Neuron (in vitro differentiated cells): ENCODE measurements around the gene TNFRSF19.
"Not testable (repeated sequence)": the region's sequence is repeated elsewhere in the genome, so short reads cannot be mapped to it uniquely, and the experiment has no call there.

Experiments
- H2AFZ ChIP-seq: one replicate; pipeline ENCODE4 v1.6.1; 2013; ENCODE audit warnings: low read depth, mild to moderate bottlenecking, inconsistent platforms, low read length, moderate library complexity
- H3K27me3 ChIP-seq: one replicate; pipeline ENCODE4 v1.6.1; 2013; ENCODE audit warnings: low read length; ENCODE audit not compliant: insufficient read depth
- H3K36me3 ChIP-seq: one replicate; pipeline ENCODE4 v1.6.1; 2013; ENCODE audit warnings: low read length; ENCODE audit not compliant: insufficient read depth
- H3K4me1 ChIP-seq: one replicate; pipeline ENCODE4 v1.6.1; 2013; ENCODE audit warnings: low read length; ENCODE audit not compliant: insufficient read depth
- H3K4me3 ChIP-seq: 2 replicates; pipeline ENCODE4 v1.5.1; 2013; ENCODE audit warnings: mild to moderate bottlenecking, low read length, moderate library complexity
- H3K9me3 ChIP-seq: one replicate; pipeline ENCODE4 v1.6.1; 2013; ENCODE audit warnings: low read length

Gene TNFRSF19

DNA sequence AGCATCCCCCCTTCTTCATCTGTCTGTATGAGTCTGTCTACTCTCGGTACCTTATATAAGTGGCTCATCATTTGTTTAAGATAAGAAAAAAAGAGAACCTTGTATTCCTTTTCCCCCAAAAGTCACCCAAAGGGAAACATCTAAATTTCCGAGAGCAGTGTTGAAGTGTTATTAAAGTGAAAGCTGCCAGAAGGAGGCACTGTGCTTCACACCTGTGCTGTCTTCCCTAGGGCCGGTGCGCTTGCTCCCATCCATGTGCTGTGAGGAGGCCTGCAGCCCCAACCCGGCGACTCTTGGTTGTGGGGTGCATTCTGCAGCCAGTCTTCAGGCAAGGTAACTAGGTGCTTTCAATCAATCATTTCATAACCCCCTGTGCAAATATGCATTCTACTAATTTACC is 97.5 kb downstream of the TNFRSF19 start:
- Histone ChIP-seq H3K36me3 (no peaks in the 10 kb centered on the region), H3K9me3 (no peaks in the 10 kb centered on the region), H3K27me3 (no peaks in the 10 kb centered on the region), H3K4me1 (peaks cover 4% of the 10 kb centered on the region), H3K4me3 (no peak overlapping the region), H2AFZ (no peak overlapping the region)

- H3K36me3 ChIP-seq, result no peaks in the 10 kb centered on the region
- peaks cover 8% of the 10 kb centered on the region for H3K4me1 ChIP-seq
- no peaks in the 10 kb centered on the region for H3K27me3 ChIP-seq
- no peaks in the 10 kb centered on the region for H3K9me3 ChIP-seq
- H3K4me3 ChIP-seq, result no peak overlapping the region
- H2AFZ ChIP-seq, result no peak overlapping the region
These were observed 98.3 kb downstream of the TNFRSF19 start for GRCh38 chr13:23668562-23668961.

- Histone ChIP-seq H3K4me3 (no peak overlapping the region), H3K36me3 (no peaks in the 10 kb centered on the region), H3K4me1 (peaks cover 18% of the 10 kb centered on the region), H3K9me3 (no peaks in the 10 kb centered on the region), H2AFZ (no peak overlapping the region), H3K27me3 (no peaks in the 10 kb centered on the region)
These were observed 100.6 kb downstream of the TNFRSF19 start for GRCh38 chr13:23670793-23671192.

- Histone ChIP-seq H2AFZ (no peak overlapping the region), H3K4me3 (no peak overlapping the region), H3K27me3 (no peaks in the 10 kb centered on the region), H3K4me1 (peaks cover 18% of the 10 kb centered on the region), H3K9me3 (no peaks in the 10 kb centered on the region), H3K36me3 (no peaks in the 10 kb centered on the region)
These were observed 101.2 kb downstream of the TNFRSF19 start for GRCh38 chr13:23671377-23671776.

DNA sequence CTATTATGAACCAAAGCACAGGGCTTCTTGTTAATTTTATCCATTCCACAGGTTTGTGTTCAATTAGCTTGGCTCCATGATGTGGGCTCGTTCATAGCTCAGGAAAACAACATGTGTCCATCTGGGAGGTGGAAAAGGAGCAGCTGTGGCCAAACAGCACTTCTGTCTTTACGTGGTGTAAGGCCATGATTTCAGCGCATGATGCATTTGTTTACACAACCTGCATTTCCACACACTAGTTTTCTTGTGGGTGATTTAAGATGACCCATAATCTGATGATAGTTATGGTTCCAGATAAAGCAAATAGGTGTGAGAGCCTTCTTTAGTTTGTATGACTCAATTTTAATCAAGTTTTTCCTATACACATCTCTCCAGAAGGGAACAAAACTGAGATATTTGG is 101.7 kb downstream of the TNFRSF19 start:
- no peaks in the 10 kb centered on the region for H3K36me3 ChIP-seq
- peaks cover 18% of the 10 kb centered on the region for H3K4me1 ChIP-seq
- no peaks in the 10 kb centered on the region for H3K9me3 ChIP-seq
- no peak overlapping the region for H3K4me3 ChIP-seq
- no peak overlapping the region for H2AFZ ChIP-seq
- no peaks in the 10 kb centered on the region for H3K27me3 ChIP-seq

DNA sequence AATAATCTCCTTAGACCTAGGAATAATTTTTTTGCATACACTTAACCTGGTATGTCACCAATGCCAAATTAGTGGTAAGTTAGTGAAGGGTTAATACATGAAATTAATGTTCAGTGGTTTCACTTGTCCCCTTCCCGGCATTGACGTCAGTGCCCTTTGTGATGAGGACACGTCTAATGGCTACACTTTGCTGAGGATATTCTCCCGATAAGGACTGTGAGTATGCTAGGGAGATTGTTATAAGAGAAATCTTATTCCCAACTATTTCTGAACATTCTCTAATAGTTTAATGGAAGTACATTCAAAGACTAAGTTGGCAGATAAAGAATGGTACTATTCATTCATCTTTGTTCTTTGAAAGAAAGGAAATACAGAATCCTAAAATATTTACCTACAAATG is 102.4 kb downstream of the TNFRSF19 start:
- H3K36me3 ChIP-seq, result no peaks in the 10 kb centered on the region
- H3K4me1 ChIP-seq, result peaks cover 18% of the 10 kb centered on the region
- no peak overlapping the region for H3K4me3 ChIP-seq

GRCh38 chr13:23673354-23673753 is 103.1 kb downstream of the TNFRSF19 start:
- Histone ChIP-seq H2AFZ (no peak overlapping the region), H3K36me3 (no peaks in the 10 kb centered on the region), H3K4me1 (peaks cover 18% of the 10 kb centered on the region), H3K4me3 (no peak overlapping the region), H3K9me3 (peaks cover 2% of the 10 kb centered on the region), H3K27me3 (no peaks in the 10 kb centered on the region)

More for the DNA sequence above, 102.4 kb downstream of the TNFRSF19 start:
- Histone ChIP-seq H2AFZ (no peak overlapping the region), H3K27me3 (no peaks in the 10 kb centered on the region), H3K9me3 (no peaks in the 10 kb centered on the region)

- peaks cover 2% of the 10 kb centered on the region for H3K9me3 ChIP-seq
- no peaks in the 10 kb centered on the region for H3K27me3 ChIP-seq
- peaks cover 18% of the 10 kb centered on the region for H3K4me1 ChIP-seq
- H3K36me3 ChIP-seq, result no peaks in the 10 kb centered on the region
- H3K4me3 ChIP-seq, result no peak overlapping the region
- H2AFZ ChIP-seq, result no peak overlapping the region
These were observed 103.8 kb downstream of the TNFRSF19 start for GRCh38 chr13:23673867-23674605.

- H3K36me3 ChIP-seq, result no peaks in the 10 kb centered on the region
- H3K9me3 ChIP-seq, result peaks cover 2% of the 10 kb centered on the region
- H3K27me3 ChIP-seq, result no peaks in the 10 kb centered on the region
- H3K4me1 ChIP-seq, result peaks cover 18% of the 10 kb centered on the region
- no peak overlapping the region for H3K4me3 ChIP-seq
- H2AFZ ChIP-seq, result no peak overlapping the region
These were observed 104.8 kb downstream of the TNFRSF19 start for GRCh38 chr13:23674795-23675640.

GRCh38 chr13:23677679-23678288 is 107.6 kb downstream of the TNFRSF19 start:
- H3K4me3 ChIP-seq, H3K36me3 ChIP-seq, H3K9me3 ChIP-seq, H3K27me3 ChIP-seq, H2AFZ ChIP-seq: not testable (repeated sequence)
- peaks cover 14% of the 10 kb centered on the region for H3K4me1 ChIP-seq

GRCh38 chr13:23678795-23679194 is 108.6 kb downstream of the TNFRSF19 start:
- Histone ChIP-seq H2AFZ (no peak overlapping the region), H3K27me3 (no peaks in the 10 kb centered on the region), H3K9me3 (peaks cover 2% of the 10 kb centered on the region), H3K36me3 (no peaks in the 10 kb centered on the region), H3K4me3 (no peak overlapping the region), H3K4me1 (peaks cover 7% of the 10 kb centered on the region)

GRCh38 chr13:23679220-23679619 is 109.0 kb downstream of the TNFRSF19 start:
- H2AFZ ChIP-seq, result no peak overlapping the region
- no peak overlapping the region for H3K4me3 ChIP-seq
- peaks cover 2% of the 10 kb centered on the region for H3K9me3 ChIP-seq
- H3K36me3 ChIP-seq, result no peaks in the 10 kb centered on the region
- no peaks in the 10 kb centered on the region for H3K27me3 ChIP-seq
- peaks cover 3% of the 10 kb centered on the region for H3K4me1 ChIP-seq
